Measurements from ENCODE around the gene PDILT. TPM values are rescaled to one million over a fixed set of nuclear protein-coding genes. Genes with fewer than 3 reads are reported as not detected.

PDILT gene
- total and polyA plus RNA-seq, 4 donors: not detected

DNA sequence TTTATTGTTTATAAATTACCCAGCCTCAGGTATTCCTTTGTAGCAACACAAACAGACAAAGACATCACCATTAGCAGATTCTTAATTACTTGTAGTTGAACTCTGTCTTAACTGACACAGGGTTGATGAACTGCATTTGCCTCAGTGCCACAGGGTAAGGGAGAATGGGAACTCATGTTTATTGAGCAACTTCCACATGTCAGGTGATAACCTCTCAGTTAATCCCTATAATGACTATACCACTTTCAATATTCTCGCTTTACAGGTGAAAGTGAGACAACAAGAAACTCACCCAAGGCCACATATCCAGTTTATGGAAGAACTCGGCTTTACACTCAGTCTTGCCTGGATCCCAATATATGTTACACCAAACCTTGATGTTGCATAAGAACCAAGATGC lies 8.6 kb downstream of the PDILT start:
- H3K4me1 ChIP-seq (ENCODE audit: control insufficient read depth, insufficient read depth, low read length): peaks cover 2% of the 10 kb centered on the region
- no peaks in the 10 kb centered on the region for H3K9me3 ChIP-seq (ENCODE audit: control insufficient read depth, insufficient read depth, low read length)
- 100% methylated on average over 1 of the region's 2 CpGs for WGBS (ENCODE audit: insufficient coverage)
- H3K4me3 ChIP-seq (ENCODE audit: low read depth, low read length): no peak overlapping the region
- H3K27me3 ChIP-seq (ENCODE audit: control insufficient read depth, insufficient read depth, low read length): no peaks in the 10 kb centered on the region
- no peaks in the 10 kb centered on the region for H3K36me3 ChIP-seq (ENCODE audit: control insufficient read depth, insufficient read depth, low read length)
- no peak for DNase-seq (ENCODE audit: low read depth in 4 of 6, low spot score in 6 of 6)
- H3K27ac ChIP-seq (ENCODE audit: low read depth, low read length): no peak overlapping the region

- Histone ChIP-seq H3K27ac (ENCODE audit: low read depth, low read length) (no peak overlapping the region), H3K27me3 (ENCODE audit: control insufficient read depth, insufficient read depth, low read length) (no peaks in the 10 kb centered on the region), H3K9me3 (ENCODE audit: control insufficient read depth, insufficient read depth, low read length) (no peaks in the 10 kb centered on the region), H3K36me3 (ENCODE audit: control insufficient read depth, insufficient read depth, low read length) (no peaks in the 10 kb centered on the region), H3K4me1 (ENCODE audit: control insufficient read depth, insufficient read depth, low read length) (peaks cover 2% of the 10 kb centered on the region), H3K4me3 (ENCODE audit: low read depth, low read length) (no peak overlapping the region)
- WGBS (ENCODE audit: insufficient coverage): 0% methylated on average over 1 of the region's 2 CpGs
- DNase-seq (ENCODE audit: low read depth in 4 of 6, low spot score in 6 of 6): peak in 2 of 6 donors; percentile 30 to 57
Measured at GRCh38 chr16:20393801-20394577, 10.5 kb downstream of the PDILT start.

DNA sequence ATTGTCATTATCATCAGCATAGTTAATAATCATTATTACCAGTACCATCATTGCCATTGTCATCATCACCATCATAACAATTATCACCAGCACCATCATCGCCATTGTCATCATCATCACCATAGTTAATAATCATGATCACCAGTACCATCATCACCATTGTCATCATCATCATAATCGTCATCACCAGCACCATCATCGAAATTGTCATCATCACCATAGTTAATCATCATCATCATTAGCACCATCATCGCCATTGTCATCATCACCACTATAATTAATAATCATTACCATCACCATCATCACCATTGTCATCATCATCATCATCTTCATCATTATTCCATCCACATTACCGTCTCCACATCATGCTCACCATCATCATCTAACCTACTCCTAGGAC lies 13.5 kb downstream of the PDILT start:
- DNase-seq (ENCODE audit: low read depth in 4 of 6, low spot score in 6 of 6): no peak
- Histone ChIP-seq H3K4me1 (ENCODE audit: control insufficient read depth, insufficient read depth, low read length) (peaks cover 9% of the 10 kb centered on the region), H3K27ac (ENCODE audit: low read depth, low read length) (no peak overlapping the region), H3K9me3 (ENCODE audit: control insufficient read depth, insufficient read depth, low read length) (no peaks in the 10 kb centered on the region), H3K36me3 (ENCODE audit: control insufficient read depth, insufficient read depth, low read length) (no peaks in the 10 kb centered on the region), H3K27me3 (ENCODE audit: control insufficient read depth, insufficient read depth, low read length) (no peaks in the 10 kb centered on the region), H3K4me3 (ENCODE audit: low read depth, low read length) (no peak overlapping the region)
- WGBS (ENCODE audit: insufficient coverage): 89% methylated on average over 5 of the region's 5 CpGs

GRCh38 chr16:20388854-20389253 lies 15.7 kb downstream of the PDILT start:
- H3K36me3 ChIP-seq (ENCODE audit: control insufficient read depth, insufficient read depth, low read length): no peaks in the 10 kb centered on the region

DNA sequence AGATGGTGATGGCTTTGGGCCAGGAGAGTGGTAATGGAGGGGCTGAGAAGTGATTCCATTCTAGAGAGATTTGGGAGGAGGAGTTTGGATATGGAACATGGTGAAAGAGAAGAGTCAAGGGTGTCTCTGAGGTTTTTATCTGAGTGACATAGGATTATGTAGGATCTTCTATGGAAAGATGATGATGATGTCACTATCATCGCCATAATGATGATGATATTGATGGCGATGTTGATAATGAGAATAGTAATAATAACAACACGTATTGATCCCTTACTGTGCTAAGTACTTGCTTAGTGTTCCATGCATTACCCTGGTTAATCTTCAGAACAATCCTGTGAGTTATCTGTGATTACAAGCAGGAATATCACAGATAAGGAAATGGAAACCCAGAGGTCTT lies 16.6 kb downstream of the PDILT start:
- WGBS (ENCODE audit: insufficient coverage): no CpG with 5 or more reads among the region's 3 CpGs
- H3K27me3 ChIP-seq (ENCODE audit: control insufficient read depth, insufficient read depth, low read length): no peaks in the 10 kb centered on the region
- H3K36me3 ChIP-seq (ENCODE audit: control insufficient read depth, insufficient read depth, low read length): no peaks in the 10 kb centered on the region
- H3K9me3 ChIP-seq (ENCODE audit: control insufficient read depth, insufficient read depth, low read length): no peaks in the 10 kb centered on the region
- peaks cover 15% of the 10 kb centered on the region for H3K4me1 ChIP-seq (ENCODE audit: control insufficient read depth, insufficient read depth, low read length)
- no peak for DNase-seq (ENCODE audit: low read depth in 4 of 6, low spot score in 6 of 6)
- H3K27ac ChIP-seq (ENCODE audit: low read depth, low read length): no peak overlapping the region
- H3K4me3 ChIP-seq (ENCODE audit: low read depth, low read length): no peak overlapping the region

More at GRCh38 chr16:20388854-20389253, 15.7 kb downstream of the PDILT start:
- H3K9me3 ChIP-seq (ENCODE audit: control insufficient read depth, insufficient read depth, low read length): no peaks in the 10 kb centered on the region
- no CpG with 5 or more reads among the region's 1 CpG for WGBS (ENCODE audit: insufficient coverage)
- no peak overlapping the region for H3K27ac ChIP-seq (ENCODE audit: low read depth, low read length)
- peaks cover 12% of the 10 kb centered on the region for H3K4me1 ChIP-seq (ENCODE audit: control insufficient read depth, insufficient read depth, low read length)
- no peak overlapping the region for H3K4me3 ChIP-seq (ENCODE audit: low read depth, low read length)
- no peak for DNase-seq (ENCODE audit: low read depth in 4 of 6, low spot score in 6 of 6)
- no peaks in the 10 kb centered on the region for H3K27me3 ChIP-seq (ENCODE audit: control insufficient read depth, insufficient read depth, low read length)

DNA sequence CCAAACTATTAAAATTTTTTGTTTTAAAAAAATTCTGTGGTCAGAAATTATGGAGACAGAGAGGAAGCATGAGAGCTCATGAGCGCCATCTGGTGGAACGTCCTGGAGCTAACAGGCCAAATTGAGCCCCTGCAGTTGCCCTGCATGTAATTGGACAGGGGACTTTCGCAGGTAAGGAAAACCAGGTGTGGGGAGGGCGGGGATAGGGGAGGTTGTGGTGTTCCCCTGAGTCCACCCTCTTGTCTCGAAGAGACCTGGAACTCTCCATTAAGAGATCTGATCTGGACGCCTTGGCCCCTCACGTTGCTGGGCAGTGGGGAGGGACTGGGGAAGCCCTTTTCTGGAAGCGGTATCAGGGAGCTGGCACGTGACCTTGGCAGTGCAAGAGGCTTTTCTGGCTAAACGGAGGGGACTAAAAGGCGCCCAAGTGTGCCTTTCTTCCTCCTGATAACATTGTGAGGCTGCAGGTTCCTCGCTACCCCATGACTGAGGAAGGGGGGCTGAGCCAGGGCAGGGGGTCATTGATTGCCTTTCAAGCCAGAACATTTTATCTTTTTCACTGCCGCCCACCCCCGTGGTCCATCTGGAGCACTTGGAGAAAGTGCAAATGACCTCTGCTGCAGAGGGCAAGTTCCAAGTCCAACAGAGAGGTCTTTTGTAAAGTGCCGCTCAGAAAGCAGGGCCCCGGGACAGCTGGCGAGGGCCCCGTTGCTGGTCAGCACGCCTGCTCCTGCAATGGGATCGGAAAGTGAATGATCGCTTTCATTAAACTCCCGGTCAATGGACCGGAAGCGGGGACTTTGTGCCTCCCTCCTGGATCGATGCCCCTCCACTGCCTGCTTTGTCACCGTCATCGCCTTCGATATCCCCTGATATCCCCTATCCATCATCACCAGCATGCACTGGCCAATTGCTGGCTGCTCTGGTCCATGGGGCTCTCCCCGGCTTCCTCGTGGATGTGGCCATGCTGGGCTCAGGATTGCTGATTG lies 18.4 kb downstream of the PDILT start:
- H3K27ac ChIP-seq (ENCODE audit: low read depth, low read length): peak overlapping the region; percentile 16
- peak in 4 of 6 donors; percentile 51 to 89 (median 70) for DNase-seq (ENCODE audit: low read depth in 4 of 6, low spot score in 6 of 6)
- 3% methylated on average over 27 of the region's 30 CpGs for WGBS (ENCODE audit: insufficient coverage)
- H3K4me3 ChIP-seq (ENCODE audit: low read depth, low read length): no peak overlapping the region
- H3K9me3 ChIP-seq (ENCODE audit: control insufficient read depth, insufficient read depth, low read length): no peaks in the 10 kb centered on the region
- H3K27me3 ChIP-seq (ENCODE audit: control insufficient read depth, insufficient read depth, low read length): no peaks in the 10 kb centered on the region
- H3K4me1 ChIP-seq (ENCODE audit: control insufficient read depth, insufficient read depth, low read length): peaks cover 16% of the 10 kb centered on the region
- no peaks in the 10 kb centered on the region for H3K36me3 ChIP-seq (ENCODE audit: control insufficient read depth, insufficient read depth, low read length)

- no peaks in the 10 kb centered on the region for H3K36me3 ChIP-seq (ENCODE audit: control insufficient read depth, insufficient read depth, low read length)
- WGBS (ENCODE audit: insufficient coverage): 27% methylated on average over 4 of the region's 11 CpGs
- H3K9me3 ChIP-seq (ENCODE audit: control insufficient read depth, insufficient read depth, low read length): no peaks in the 10 kb centered on the region
- no peak overlapping the region for H3K27ac ChIP-seq (ENCODE audit: low read depth, low read length)
- no peak overlapping the region for H3K4me3 ChIP-seq (ENCODE audit: low read depth, low read length)
- H3K4me1 ChIP-seq (ENCODE audit: control insufficient read depth, insufficient read depth, low read length): peaks cover 16% of the 10 kb centered on the region
- peak; percentile 62 to 97 (median 76) for DNase-seq (ENCODE audit: low read depth in 4 of 6, low spot score in 6 of 6)
- no peaks in the 10 kb centered on the region for H3K27me3 ChIP-seq (ENCODE audit: control insufficient read depth, insufficient read depth, low read length)
Measured at GRCh38 chr16:20383106-20384029, 21.2 kb downstream of the PDILT start.

- Histone ChIP-seq H3K27ac (ENCODE audit: low read depth, low read length) (no peak overlapping the region), H3K27me3 (ENCODE audit: control insufficient read depth, insufficient read depth, low read length) (no peaks in the 10 kb centered on the region), H3K4me1 (ENCODE audit: control insufficient read depth, insufficient read depth, low read length) (peaks cover 16% of the 10 kb centered on the region), H3K4me3 (ENCODE audit: low read depth, low read length) (no peak overlapping the region), H3K9me3 (ENCODE audit: control insufficient read depth, insufficient read depth, low read length) (no peaks in the 10 kb centered on the region), H3K36me3 (ENCODE audit: control insufficient read depth, insufficient read depth, low read length) (no peaks in the 10 kb centered on the region)
- DNase-seq (ENCODE audit: low read depth in 4 of 6, low spot score in 6 of 6): no peak
- 92% methylated on average over 2 of the region's 7 CpGs for WGBS (ENCODE audit: insufficient coverage)
Measured at GRCh38 chr16:20382202-20382948, 22.2 kb downstream of the PDILT start.
